ENCODE results near the gene ARSG.
A peak's percentile ranks its signal among the peaks of the same experiment; 100 is the strongest.
"Not testable (repeated sequence)": the region's sequence is repeated elsewhere in the genome, so short reads cannot be mapped to it uniquely, and the experiment has no call there.

The ARSG gene

DNA sequence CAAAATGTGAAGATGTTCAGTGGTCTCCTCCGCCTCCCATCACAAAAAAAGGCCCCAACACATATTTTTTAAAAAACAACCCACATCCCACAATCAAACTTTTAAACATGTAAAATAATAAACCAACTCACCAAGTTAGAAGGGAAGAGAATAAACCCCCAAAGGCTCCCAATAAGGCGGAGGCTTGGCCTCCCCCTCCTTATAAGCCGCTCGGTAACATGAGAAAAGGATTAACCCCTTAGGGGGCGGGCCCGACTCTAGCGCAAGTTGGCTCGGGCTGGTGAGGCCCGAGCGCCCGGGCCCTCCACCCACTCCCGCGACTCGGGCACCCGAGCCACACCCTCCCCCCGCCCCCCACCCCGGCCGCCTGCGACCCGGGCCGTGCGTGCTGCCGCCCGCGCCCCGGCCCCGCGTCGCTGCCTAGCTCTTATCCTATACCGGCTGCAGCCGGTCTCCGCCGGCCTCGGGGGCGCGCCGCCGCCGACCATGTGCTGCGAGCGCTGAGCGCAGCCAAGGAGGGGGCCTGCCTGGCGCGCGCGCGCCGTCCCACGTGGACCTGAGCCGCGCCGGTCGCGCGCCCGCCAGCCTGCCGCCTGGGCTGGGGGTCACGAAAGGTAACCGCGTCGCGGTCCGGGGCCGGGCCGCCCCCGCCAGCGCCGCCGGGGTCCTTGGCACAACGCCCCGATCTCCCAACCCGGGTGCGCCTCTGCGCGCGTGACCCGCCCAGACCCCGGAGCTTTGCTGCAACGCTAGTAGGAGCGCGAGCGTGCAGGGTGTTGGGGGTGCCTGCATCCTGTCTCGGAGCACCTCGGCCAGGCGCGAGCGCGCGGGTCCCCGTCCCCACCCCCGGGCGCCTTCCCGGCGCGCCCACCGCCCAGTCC is at the start of gene ARSG, which contains the start of gene SLC16A6:
Gene ARSG, plus strand, starts transcription at position 541 of the 881 bp plus-strand sequence. CDS start 15,999 bp downstream, outside the sequence.
Gene SLC16A6, minus strand, starts transcription at position 173 of the 881 bp plus-strand sequence. CDS start 12,807 bp downstream, outside the sequence.
- DNase-seq = no peak

DNA sequence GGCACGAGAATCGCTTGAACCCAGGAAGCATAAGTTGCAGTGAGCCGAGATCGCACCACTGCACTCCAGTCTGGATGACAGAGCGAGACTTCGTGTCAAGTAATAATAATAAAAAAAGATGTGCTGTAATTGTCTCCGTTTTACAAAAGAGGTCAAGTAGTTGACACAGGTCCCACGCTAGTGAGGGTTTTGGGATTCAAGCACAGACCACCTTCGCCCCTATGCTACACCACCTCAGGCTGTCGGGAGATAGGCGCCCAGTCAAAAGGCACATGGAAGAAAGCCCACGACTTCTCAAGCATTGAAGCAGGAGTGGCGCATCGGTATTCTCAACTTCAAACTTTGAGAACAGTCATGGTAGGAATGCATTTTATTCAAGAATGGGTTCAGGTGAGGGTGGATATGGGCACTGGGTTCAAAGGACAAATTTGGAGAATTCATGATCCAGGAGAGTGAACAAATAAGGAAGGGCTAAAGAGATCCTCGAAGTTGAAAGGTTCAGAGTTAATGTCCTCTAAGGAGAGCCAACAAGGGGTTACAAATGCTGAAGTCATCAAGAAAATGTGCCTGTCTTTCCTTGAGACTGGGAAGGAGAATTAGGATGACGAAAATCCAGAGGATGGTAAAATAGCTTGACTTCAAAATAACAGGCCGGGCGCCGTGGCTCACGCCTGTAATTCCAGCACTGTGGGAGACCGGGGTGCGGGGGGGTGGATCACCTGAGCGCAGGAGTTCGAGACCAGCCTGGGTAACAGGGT is 44.8 kb upstream of the ARSG start:
- DNase-seq = no peak

DNA sequence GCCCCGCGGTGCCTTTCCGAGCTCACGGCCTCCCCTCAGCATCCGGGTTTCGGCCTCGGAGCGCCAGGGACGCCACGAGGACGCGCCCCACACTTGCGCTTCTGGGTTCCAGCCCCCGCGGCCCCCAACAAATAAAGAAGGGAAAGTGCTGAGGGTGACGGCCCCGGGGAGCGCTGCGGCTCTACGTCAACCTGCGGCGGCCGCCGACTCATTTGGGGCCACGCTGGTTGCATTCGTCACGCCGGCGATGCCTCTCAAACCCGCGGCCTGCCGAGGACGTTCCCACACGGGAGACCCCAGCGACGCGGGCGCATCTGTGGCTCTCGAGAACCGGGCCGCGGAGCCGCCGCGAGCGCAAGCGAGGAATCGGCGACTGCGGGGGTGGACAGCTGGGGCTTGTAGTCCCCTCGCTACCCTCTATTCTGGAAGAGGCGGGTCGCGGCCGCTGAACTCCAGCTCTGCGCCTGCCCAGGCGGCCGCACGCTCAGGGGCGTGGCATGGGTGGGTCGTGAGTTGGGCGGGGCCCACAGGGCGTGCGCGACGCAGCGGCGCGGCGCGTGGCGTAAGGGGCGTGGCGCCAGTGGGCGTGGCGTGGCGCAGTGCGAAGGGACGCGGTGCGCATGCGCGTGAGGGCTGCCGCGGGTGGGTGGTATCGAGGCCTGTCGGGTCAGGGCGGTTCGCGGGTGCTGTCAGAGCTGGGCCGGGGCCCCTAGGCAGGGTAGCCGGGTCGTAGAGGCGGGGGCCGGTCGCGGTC is 43.7 kb upstream of the ARSG start, which contains the start of gene AMZ2:
Gene AMZ2, plus strand, starts transcription at position 599 of the 754 bp plus-strand sequence. CDS start 2,145 bp downstream, outside the sequence.
- peak; percentile 30 for DNase-seq

DNA sequence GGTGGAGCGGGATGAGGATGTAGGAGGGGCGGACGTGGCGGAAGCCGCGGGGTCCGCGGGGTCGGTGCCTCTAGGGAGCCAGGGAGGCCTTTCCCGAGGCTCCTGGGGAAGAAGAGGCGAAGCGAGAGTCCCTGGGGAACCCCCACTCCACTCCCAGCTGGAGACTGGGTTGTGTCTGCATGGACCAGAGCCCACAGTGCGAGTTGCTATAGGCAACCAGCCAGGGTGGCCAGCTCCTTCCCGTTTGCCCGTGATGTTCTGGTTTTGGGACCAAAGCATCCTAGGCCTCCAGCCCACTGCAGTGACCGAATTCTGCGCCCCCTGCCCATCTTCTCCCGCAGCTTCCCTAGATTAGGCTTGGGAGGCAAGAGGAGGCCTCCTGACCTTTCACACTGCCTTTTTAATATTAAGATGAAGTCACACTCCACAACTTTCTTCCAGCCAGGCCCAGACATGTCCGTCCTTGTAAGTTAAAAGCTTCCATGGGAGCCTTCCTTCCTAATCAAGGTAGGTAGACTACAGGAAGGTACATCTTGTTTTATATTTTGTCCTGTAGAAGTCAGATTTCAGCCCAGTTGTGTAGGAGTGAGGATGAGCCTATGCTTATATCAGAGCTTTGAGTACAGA is 43.0 kb upstream of the ARSG start:
- DNase-seq = no peak

DNA sequence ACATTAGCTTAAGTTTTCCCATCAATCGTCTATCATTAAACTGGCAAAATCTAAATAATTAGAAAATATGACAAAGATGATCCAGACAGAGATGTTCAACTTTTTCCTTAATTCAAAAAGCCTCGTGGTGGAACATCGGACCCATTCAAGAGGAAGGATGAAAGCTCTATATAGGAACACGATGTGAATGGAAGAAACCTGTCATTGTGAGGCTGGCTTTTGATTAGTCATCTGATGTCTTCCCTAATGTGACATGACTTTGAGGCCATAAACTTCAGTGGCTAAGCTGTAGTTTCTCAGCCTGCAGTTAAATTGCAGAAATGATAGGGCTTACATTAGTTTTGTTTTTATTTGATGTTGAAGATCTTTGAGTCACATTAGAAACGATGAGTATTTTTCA is 42.4 kb upstream of the ARSG start:
- DNase-seq = no peak

DNA sequence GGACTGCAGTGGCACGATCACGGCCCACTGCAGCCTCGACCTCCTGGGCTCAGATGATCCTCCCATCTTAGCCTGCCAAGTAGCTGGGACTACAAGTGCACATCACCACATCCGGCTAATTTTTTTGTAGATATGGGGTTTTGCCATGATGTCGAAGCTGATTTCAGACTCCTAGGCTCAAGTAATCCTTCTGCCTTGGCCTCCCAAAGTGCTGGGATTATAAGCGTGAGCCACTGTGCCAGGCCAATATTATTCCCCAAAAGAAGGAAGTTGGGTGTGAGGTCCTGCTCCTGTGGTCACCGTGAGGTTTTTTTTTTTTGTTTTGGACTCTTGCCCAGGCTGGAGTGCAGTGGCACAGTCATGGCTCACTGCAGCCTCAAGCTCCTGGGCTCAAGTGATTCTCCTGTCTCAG is 41.9 kb upstream of the ARSG start:
- DNase-seq = no peak

DNA sequence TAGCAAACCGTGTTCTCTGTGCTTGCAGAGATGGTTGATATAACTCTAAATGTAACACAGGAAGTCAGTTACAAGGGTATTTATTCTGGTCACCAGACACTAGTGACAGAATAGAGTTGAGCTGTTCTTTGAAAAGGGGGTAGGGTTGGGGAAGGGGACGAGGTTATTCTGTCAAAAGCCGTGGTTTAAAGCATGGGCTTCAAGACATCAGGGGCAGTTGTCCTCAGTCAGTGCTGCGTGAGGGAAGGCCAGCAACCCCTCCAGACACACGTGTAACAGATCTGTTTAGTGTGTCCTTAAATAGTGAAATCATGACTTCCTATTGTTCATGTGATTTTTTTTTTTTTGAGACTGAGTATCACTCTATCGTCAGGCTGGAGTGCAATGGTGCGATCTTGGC is 37.9 kb upstream of the ARSG start:
- DNase-seq = not testable (repeated sequence)

DNA sequence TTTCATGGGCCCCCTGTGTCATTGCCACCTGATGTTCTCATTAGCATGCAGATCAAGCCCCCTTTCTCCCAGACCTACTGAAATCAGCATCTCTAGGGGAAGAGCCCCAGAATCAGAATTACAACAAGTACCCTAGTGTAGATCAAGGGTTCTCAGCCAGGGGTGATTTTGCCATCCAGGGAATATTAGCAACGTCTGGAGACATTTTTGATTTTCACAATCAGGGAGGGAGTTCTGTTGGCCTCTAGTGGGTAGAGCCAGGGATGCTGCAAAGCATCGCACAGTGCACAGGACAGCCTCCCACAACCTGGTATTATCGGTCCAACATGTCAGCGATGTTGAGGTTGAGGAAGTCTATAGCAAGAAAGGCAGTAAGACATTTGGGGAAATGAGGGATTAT is 36.1 kb upstream of the ARSG start:
- no peak for DNase-seq

DNA sequence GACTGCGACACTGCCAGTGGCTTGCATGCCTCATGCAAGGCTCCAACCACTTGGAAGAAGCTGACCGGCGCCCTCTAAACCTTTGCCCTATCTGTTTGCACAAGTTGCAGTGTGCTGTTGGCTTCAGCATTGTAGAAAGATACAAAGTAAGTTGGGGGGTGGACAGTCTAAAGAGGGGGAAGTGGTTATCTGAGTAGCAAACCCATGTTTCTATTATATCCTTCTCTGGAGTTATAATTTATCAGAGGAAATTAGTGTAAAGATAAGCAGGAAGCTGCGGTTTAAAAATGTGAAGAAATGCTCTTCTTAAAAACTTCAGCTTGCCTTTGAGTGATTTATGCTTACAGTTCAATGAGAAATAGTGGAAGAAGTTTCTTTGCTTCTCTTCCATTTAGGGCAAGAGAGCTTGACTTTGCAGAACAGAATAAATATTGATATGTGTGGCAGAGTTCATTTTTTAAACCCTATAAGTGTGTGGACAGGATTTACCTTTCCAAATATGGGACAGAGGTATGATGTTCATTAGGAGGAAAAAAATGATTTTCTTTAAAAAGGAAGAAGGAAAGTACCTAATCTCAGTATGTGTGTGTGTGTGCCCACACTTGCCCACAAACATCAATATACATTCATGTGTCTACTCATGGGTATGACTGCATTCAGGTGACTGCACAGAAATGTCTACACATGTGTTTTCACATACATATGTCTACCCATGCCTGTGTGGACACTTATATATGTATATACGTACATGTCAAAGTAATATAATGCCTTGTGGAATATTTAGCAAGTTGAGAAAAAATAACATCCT is 35.4 kb upstream of the ARSG start:
- DNase-seq = no peak

DNA sequence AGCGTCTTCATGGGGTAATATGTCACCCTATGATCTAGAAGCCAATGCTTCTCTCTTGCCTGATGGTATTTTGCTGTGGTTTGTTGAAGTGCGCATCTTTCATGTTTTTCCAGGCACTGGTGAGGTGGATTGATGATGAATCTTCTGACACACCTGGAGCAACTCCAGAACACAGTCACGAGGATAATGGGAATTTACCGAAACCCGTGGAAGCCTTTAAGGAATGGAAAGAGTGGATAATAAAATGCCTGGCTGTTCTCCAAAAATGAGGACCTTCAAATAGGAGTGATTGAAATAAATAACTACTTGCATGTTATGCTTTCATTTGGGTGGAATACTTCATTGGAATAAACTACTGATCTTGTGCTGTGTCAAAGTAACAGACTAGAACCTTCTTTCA is 34.6 kb upstream of the ARSG start:
- not testable (repeated sequence) for DNase-seq

DNA sequence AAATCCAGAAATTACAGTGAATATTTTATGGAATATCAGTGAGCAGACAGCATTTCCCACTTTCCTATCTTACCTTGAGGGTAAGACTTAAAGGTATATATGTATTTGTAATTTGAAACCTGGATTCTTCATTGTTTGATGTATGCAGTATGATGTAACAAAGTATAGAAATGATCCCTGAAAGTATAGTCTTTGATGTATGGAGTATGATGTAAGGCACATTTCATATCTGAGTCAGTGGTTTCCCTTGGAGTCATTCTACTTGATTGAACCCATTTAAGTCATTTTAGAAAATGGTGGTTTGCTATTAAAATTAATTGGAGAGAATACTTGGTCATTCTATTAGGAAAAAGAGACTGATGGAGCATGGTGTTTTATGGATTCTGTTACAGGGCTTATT is 33.4 kb upstream of the ARSG start:
- DNase-seq = no peak

DNA sequence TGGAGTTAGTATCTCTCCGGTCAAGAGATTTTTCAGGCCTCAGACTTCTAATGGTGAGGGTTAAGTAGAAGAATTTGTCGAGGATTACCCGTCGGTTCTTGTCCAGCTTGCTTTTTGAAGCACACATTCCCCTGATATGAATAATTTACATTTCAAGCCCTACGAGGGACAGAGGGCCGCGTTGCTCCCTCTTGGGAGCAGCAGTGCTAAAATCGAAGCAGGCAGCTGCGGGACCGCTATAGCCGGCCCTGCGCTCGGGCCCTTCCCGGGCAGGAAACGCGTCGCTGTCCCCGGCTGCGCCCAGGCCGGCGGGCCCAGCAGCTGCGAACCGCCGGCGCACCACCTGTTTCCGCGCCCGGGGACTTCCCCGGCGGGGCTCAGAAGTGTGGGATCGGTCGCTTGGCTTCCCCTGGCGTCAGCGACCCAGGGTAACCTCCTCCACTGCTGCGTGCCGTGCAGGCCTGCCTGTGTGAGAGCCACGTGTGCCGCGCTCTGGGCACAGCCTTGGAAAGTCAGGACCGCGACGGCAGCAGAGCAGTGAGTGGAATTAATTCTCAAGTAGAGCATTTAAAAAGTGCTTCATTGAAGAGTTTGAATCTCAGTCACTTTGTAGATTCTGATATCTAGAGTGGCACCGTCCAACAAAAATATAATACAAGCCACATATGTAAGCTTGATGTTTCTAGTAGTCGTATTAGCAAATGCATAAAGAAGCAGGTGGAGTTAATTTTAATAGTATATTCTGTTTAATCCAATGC is 32.2 kb upstream of the ARSG start:
- DNase-seq = not testable (repeated sequence)

DNA sequence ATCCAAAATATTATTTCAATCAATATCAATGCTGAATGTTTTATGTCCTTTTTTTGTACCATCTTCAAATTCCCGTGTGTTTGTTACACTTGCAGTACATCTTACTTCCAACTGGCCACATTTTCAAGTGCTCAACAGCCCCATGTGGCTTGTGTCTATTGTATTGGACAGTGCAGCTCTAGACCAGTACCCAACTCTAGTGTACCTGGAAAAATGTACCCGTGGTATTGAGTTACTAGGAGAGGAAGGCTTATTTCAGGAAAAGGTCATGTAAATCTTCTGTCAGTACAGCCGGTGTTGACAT is 31.7 kb upstream of the ARSG start:
- DNase-seq = not testable (repeated sequence)

DNA sequence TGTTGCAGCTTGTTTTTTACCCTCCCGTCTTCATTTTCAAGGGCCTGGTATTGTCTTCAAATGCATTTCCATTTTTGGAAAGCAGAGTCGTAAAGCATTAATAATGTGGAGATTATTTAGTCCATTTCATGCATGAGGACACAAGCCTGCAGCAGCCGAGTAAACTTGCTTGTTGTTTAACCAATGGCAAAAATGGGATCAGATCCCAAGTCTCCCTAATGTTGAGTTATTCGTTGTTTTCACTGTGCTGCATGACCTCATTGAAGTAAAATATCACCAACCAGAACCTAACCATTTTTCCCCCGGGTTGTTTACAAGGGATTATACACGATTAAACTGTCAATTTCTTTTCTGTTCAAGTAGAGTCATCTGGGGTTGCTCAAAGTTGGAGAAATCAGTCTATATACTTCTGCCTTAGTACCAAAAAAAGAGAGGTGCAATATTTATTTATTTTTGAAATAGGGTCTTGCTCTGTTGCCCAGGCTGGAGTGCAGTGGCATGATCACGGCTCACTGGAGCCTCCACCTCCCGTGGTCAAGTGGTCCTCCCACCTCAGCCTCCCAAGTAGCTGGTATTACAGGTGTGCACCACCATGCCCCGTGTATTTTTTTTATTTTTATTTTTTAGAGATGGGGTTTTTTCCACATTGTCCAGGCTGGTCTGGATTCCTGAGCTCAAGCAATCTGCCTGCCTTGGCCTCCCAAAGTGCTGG is 31.1 kb upstream of the ARSG start:
- no peak for DNase-seq

DNA sequence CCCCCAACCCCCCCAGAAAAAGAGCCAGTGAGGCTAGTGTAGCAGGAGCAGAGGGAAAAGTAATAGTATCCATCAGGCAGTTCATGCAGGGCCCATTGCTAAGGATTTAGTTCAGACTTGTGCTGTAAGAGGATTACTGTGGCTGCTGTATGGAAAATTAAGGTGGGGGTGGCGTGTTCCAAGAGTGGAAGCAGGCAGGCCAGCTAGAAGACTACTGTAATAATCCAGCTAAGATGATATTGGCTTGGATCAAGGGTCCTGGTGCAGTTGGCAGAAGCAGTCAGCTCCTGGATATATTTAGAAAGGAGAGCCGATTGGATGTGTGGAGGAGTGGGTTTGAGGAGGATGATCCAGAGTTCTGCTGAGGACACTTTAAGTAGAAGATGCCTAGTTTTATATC is 28.8 kb upstream of the ARSG start:
- not testable (repeated sequence) for DNase-seq

DNA sequence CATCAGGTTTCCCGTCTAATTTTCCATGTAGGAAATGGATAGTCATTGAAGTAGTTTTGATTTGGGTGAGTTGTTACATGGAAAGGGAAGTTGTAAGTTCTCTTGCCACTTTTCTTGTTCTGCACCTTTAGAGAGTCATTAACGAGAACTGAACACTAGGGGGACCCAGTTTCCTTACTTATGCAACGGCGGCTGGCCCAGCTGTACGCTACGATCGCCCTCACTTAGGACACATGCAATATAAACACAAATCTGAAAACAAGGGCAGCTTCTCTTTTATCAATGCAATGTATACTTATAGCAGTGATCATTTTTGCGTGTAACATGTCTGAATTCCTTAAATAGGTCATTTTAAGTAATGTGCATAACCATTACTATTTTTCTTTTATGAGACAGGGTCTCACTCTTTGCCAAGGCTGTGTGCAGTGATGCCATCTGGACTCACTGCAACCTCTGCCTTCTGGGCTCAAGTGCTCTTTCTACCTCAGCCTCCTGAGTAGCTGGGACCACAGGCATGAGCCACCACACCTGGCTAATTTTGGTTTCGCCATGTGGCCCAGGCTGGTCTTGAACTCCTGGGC is 28.1 kb upstream of the ARSG start:
- DNase-seq = not testable (repeated sequence)

DNA sequence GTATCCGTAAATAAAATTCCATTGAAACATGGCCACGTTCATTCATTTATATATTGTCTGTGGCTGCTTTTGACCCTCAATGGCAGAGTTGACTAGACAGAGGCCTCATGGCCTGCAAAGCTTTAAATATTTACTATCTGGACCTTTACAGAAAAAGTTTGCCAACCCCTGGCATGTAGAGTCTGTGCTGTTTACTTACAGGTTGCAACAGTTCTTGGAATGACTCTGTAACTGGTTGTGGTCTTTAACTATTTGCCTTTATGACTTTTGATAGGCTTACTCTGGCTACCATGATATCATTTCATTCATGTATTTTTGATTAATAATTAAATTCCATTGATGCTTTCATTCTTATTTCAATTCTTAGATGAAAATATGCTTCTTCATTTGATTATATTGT is 25.5 kb upstream of the ARSG start:
- DNase-seq = not testable (repeated sequence)

DNA sequence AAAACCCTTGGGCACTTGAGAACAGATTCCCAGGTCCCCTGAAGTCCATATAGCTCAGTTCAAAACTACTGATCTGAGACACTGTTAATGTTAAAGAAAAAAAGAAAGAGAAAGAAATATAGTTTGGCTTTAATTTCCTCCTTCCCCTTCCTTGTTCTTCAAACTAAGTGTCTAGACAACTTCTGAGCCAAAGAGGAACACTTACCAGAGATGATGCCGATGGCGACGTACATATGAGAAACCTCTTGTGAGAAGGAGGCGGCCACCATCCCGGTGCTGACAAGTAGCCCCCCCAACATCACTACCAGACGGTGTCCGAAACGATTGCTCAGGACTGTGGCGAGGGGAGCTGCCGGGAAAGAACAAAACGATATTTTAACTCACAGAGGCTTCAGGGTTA is 17.6 kb upstream of the ARSG start:
- DNase-seq = no peak

DNA sequence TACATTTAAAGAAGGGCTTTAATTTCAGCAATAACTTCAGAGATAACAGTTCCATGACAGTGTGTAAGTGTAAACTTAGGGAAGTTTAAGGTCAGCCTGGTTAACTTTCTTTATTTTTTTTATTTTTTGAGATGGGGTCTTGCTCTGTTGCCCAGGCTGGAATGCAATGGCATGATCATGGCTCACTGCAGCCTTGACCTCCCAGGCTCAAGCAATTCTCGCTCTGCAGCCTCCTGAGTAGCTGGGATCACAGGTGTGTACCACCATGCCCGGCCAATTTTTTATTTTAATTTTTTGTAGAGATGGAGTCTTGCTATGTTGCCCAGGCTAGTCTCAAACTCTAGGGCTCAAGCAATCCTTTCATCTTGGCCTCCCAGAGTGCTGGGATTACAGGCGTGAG is 15.0 kb upstream of the ARSG start:
- not testable (repeated sequence) for DNase-seq

DNA sequence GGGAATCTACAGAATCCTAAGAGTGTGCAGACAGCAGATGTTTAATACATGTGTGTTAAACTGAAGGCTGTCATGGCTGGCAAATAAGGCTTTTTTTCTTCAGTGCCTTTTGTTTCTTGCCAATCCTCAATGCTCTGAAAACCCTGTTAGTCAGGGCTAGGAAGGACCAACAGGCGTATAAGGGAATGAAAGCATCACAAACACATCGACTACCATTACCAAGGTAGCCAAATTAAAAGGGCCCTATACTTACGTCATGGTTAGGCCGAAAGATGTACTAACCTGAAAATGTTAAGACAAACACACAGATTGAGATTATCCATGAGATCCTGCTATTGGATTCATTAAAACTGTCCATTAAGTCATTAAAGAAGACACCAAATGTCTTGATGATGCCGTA is 13.5 kb upstream of the ARSG start:
- DNase-seq = no peak
